Measurements from ENCODE around the gene AURKA.

Gene AURKA

DNA sequence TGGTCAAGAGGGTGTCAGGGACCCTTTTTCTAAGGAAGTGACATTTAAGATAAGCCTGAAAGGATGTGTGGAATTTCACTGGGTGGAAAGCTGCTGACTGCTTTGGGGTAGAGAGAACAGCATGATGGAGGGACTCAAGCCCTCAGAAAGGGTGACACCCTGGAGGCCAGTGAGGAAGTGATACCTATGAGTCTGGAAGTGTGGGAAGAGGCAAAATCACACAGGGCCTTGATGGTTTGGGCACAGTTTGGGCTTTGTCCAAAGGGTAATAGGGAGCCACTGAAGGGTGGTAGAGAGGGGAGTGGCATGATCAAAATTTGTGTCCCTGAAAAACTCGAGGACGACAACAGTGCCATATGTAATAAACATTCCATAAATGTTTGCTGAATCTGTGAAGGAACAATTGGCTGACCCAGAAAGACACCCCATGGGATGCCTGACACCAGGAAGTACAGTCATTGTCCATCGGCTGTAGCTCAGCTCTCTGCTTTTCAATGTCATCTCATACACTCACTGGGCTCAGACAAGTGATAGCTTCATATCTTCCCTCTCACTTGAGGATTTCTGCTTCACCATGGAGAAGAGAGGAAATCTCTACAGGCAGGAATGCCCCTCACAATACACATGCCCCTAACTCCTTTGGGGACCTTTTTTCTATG, 41.3 kb upstream of the AURKA start:
- Histone ChIP-seq H4K20me1 (ENCODE audit: low read depth, low read length) (no peaks in the 10 kb centered on the region), H3K4me3 (ENCODE audit: insufficient read depth, low read length, poor library complexity, severe bottlenecking) (no peak overlapping the region), H3K9me3 (ENCODE audit: insufficient read depth, low read length) (no peaks in the 10 kb centered on the region), H3F3A (ENCODE audit: insufficient read depth) (no peaks in the 10 kb centered on the region), H3K79me2 (ENCODE audit: insufficient read depth, low read length) (no peaks in the 10 kb centered on the region), H3K27ac (ENCODE audit: low read depth, low read length) (no peak overlapping the region), H3K9ac (ENCODE audit: low read length) (no peak overlapping the region), H3K36me3 (ENCODE audit: low read length) (no peaks in the 10 kb centered on the region), H2AFZ (ENCODE audit: low read depth, low read length, severe bottlenecking) (no peak overlapping the region), H3K9me2 (replicated peaks; ENCODE audit: insufficient read depth, low read length) (no peaks in the 10 kb centered on the region), H3K4me2 (ENCODE audit: low read depth, low read length, poor library complexity, severe bottlenecking) (no peak overlapping the region), H3K27me3 (ENCODE audit: low read length) (no peaks in the 10 kb centered on the region)
- TF ChIP-seq, protein P1, sequence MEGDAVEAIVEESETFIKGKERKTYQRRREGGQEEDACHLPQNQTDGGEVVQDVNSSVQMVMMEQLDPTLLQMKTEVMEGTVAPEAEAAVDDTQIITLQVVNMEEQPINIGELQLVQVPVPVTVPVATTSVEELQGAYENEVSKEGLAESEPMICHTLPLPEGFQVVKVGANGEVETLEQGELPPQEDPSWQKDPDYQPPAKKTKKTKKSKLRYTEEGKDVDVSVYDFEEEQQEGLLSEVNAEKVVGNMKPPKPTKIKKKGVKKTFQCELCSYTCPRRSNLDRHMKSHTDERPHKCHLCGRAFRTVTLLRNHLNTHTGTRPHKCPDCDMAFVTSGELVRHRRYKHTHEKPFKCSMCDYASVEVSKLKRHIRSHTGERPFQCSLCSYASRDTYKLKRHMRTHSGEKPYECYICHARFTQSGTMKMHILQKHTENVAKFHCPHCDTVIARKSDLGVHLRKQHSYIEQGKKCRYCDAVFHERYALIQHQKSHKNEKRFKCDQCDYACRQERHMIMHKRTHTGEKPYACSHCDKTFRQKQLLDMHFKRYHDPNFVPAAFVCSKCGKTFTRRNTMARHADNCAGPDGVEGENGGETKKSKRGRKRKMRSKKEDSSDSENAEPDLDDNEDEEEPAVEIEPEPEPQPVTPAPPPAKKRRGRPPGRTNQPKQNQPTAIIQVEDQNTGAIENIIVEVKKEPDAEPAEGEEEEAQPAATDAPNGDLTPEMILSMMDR (IDR thresholded peaks at IDR 0.05; ENCODE audit: insufficient read depth, low read length, poor library complexity, severe bottlenecking) = no peak
- TF ChIP-seq EZH2phosphoT487 (conservative IDR thresholded peaks at IDR 0.05; ENCODE audit: low read length) = no peak

DNA sequence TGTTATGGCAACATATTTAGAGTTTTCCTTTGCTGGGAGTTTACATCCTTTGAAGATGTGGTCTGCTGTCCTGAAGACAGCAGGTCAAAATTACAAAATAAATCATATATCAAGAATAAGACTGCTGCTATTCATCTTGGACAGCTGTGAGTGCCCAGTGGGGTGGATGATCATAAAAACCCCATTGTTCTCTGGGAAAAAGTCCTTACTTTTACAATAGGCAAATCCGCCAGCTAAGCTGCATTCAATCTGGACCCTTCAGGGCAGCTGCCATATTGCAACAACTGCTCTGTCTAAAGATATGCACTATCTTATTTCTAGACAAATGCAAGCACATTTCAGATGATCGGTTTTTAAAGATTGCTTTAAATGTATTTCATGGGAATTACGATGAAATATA, 39.5 kb upstream of the AURKA start:
- Histone ChIP-seq H3K27ac (ENCODE audit: low read depth, low read length) (no peak overlapping the region), H3K9me2 (replicated peaks; ENCODE audit: insufficient read depth, low read length) (no peaks in the 10 kb centered on the region), H3K9me3 (ENCODE audit: insufficient read depth, low read length) (no peaks in the 10 kb centered on the region), H2AFZ (ENCODE audit: low read depth, low read length, severe bottlenecking) (no peak overlapping the region), H3K36me3 (ENCODE audit: low read length) (no peaks in the 10 kb centered on the region), H3K79me2 (ENCODE audit: insufficient read depth, low read length) (no peaks in the 10 kb centered on the region), H3K27me3 (ENCODE audit: low read length) (no peaks in the 10 kb centered on the region), H4K20me1 (ENCODE audit: low read depth, low read length) (no peaks in the 10 kb centered on the region), H3K4me3 (ENCODE audit: insufficient read depth, low read length, poor library complexity, severe bottlenecking) (no peak overlapping the region), H3K9ac (ENCODE audit: low read length) (no peak overlapping the region), H3K4me2 (ENCODE audit: low read depth, low read length, poor library complexity, severe bottlenecking) (no peak overlapping the region), H3F3A (ENCODE audit: insufficient read depth) (no peaks in the 10 kb centered on the region)
- TF ChIP-seq EZH2phosphoT487 (conservative IDR thresholded peaks at IDR 0.05; ENCODE audit: low read length) = no peak
- TF ChIP-seq, protein P1 (IDR thresholded peaks at IDR 0.05; ENCODE audit: insufficient read depth, low read length, poor library complexity, severe bottlenecking) = no peak

DNA sequence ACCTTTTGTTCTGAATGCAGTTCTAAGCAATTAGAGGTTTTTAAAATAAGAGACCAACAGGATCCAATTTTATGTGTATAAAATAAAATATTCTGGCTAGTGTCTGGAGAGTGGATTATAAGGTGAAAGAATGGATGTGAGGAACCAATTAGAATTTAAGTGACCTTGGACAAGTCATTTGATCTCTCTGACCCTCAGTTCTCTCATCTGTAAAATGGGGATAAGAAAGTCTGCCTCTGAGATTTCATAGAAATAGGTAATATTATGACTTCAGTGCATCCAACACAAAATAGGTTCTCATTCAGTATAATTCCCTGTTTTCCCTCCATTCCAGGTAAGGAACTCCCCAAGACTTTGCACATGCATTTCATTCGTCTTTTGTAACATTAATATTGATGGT, 38.9 kb upstream of the AURKA start:
- no peaks in the 10 kb centered on the region for H3K27me3 ChIP-seq (ENCODE audit: low read length)
- H3F3A ChIP-seq (ENCODE audit: insufficient read depth) = no peaks in the 10 kb centered on the region
- no peaks in the 10 kb centered on the region for H4K20me1 ChIP-seq (ENCODE audit: low read depth, low read length)
- no peaks in the 10 kb centered on the region for H3K79me2 ChIP-seq (ENCODE audit: insufficient read depth, low read length)
- no peaks in the 10 kb centered on the region for H3K9me3 ChIP-seq (ENCODE audit: insufficient read depth, low read length)
- no peak overlapping the region for H3K4me3 ChIP-seq (ENCODE audit: insufficient read depth, low read length, poor library complexity, severe bottlenecking)
- no peaks in the 10 kb centered on the region for H3K9me2 ChIP-seq (replicated peaks; ENCODE audit: insufficient read depth, low read length)
- no peak overlapping the region for H3K4me2 ChIP-seq (ENCODE audit: low read depth, low read length, poor library complexity, severe bottlenecking)
- H3K36me3 ChIP-seq (ENCODE audit: low read length) = no peaks in the 10 kb centered on the region
- H2AFZ ChIP-seq (ENCODE audit: low read depth, low read length, severe bottlenecking) = no peak overlapping the region
- no peak overlapping the region for H3K27ac ChIP-seq (ENCODE audit: low read depth, low read length)
- H3K9ac ChIP-seq (ENCODE audit: low read length) = no peak overlapping the region
- TF ChIP-seq, protein P1 (IDR thresholded peaks at IDR 0.05; ENCODE audit: insufficient read depth, low read length, poor library complexity, severe bottlenecking) = no peak
- no peak for TF ChIP-seq EZH2phosphoT487 (conservative IDR thresholded peaks at IDR 0.05; ENCODE audit: low read length)

All from SU-DHL-6 (cell line).